Adipose tissue (tissue), 3 donors: ENCODE data around the gene RPL18A. TPM values are rescaled to one million over a fixed set of nuclear protein-coding genes. Genes with fewer than 3 reads are reported as not detected.

ENCODE experiments used
- H3K27ac ChIP-seq: one replicate; pipeline ENCODE4 v1.5.1; 2013; ENCODE audit warnings: low read depth, low read length
- WGBS, 3 donors: extraction: QIAGEN DNeasy Blood & Tissue Kit; methylation state at CpG; one replicate each; pipeline ENCODE4 v1.1.7; 2013; 5-methylcytosine and 5-hydroxymethylcytosine counted together
- polyA plus RNA-seq, 3 donors: library from polyadenylated mRNA; stranded (reverse); fragments of 200-250 nt; gene quantifications; one replicate each; pipeline ENCODE4 v1.2.3, GENCODE V29; 2013
- donor health status: healthy with polysubstance abuse.
- donor health status: Bipolar disorder and iron deficiency.
- donor health status: healthy.

RPL18A gene
- polyA plus RNA-seq, 3 donors = 2,749 to 3,693 (median 2,955) TPM

GRCh38 chr19:17862711-17863519, 3.2 kb downstream of the RPL18A start:
- no peak overlapping the region for H3K27ac ChIP-seq
- 81 to 90% (median 88%) methylated on average over 24 to 31 of the region's 31 CpGs for WGBS, 3 donors

DNA sequence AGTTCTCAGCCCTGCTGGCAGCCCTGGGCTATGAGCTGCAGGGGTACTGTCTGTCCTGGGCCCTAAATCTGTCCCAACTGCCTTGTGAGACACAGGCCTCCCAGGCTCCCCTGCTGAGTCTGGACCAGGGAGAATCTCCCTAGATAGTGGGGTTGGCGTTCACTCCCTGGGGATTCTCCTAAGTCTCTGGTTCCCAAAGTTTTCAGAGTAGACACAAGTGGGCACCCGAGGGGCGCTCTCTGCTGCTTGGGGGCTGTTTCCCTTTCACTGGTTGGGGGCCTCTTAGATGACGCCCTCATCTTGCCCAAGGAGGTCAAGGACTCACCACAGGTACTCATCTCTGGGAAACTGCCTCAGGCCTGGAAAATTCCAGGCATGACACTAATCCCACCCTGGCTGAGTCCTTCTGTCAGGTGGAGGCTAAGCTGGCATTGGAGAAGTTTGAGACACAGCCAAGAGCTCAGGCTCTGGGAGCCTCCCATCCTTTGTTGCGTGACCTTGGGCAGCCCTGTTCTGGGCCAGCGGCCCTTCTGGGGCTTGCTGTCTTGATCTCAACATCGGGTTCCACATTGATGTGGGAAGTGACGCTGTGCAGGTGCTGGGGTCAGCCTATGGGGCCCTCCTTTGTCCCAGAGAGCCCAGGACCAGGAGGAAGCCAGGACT, 3.9 kb downstream of the RPL18A start:
- no peak overlapping the region for H3K27ac ChIP-seq

GRCh38 chr19:17865364-17866311, 5.9 kb downstream of the RPL18A start:
- H3K27ac ChIP-seq = no peak overlapping the region

More for the DNA sequence above, 3.9 kb downstream of the RPL18A start:
- 70 to 83% (median 79%) methylated on average over 8 of the region's 8 CpGs for WGBS, 3 donors

DNA sequence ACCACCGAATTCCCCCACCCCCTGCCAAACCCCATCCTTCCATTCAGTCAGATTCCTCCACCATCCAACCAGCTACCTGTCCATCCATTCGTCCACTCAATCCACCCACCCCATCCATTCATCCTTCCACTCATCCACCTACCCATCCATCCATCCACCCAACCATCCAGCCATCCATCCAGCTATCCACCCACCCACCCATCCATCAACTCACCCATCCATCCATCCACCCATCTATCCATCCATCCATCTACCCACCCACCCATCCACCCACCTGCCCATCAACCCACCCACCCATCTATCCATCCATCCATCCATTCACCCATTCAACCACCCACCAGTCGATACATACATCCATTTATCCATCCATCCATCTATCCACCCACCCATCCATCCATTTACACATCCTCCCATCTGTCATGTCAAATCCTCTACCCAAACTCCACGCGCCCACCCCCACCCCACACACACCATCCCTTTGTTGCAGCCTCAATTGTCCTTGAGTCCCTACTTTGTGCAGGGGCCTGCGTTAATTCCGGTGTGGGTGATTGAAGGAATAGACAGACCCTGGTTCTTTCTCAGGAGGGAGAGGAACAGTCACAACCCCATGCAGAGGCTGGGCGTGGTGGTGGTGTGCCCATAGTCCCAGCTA, 6.7 kb downstream of the RPL18A start:
- 85 to 90% (median 86%) methylated on average over 8 of the region's 8 CpGs for WGBS, 3 donors
- no peak overlapping the region for H3K27ac ChIP-seq

More at GRCh38 chr19:17865364-17866311, 5.9 kb downstream of the RPL18A start:
- WGBS, 3 donors = 66 to 76% (median 67%) methylated on average over 13 of the region's 13 CpGs

- WGBS, 3 donors = 58 to 77% (median 66%) methylated on average over 11 of the region's 11 CpGs
- H3K27ac ChIP-seq = no peak overlapping the region
Observed at GRCh38 chr19:17866964-17867486, 7.3 kb downstream of the RPL18A start.

- H3K27ac ChIP-seq = no peak overlapping the region
- 50 to 73% (median 68%) methylated on average over 6 of the region's 6 CpGs for WGBS, 3 donors
Observed at GRCh38 chr19:17868669-17869068, 9.0 kb downstream of the RPL18A start.

GRCh38 chr19:17869114-17869608, 9.5 kb downstream of the RPL18A start:
- WGBS, 3 donors = 36 to 63% (median 59%) methylated on average over 11 of the region's 11 CpGs

GRCh38 chr19:17871032-17871877, 11.5 kb downstream of the RPL18A start:
- H3K27ac ChIP-seq = no peak overlapping the region
- WGBS, 3 donors = 55 to 63% (median 60%) methylated on average over 10 of the region's 10 CpGs

More at GRCh38 chr19:17869114-17869608, 9.5 kb downstream of the RPL18A start:
- no peak overlapping the region for H3K27ac ChIP-seq

DNA sequence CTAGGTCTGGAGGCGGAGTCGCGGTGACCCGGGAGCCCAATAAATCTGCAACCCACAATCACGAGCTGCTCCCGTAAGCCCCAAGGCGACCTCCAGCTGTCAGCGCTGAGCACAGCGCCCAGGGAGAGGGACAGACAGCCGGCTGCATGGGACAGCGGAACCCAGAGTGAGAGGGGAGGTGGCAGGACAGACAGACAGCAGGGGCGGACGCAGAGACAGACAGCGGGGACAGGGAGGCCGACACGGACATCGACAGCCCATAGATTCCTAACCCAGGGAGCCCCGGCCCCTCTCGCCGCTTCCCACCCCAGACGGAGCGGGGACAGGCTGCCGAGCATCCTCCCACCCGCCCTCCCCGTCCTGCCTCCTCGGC, 12.2 kb downstream of the RPL18A start, which contains the start of gene SLC5A5:
SLC5A5 (plus strand) TSS at position 68 of the 373 bp plus-strand sequence. CDS start 375 bp downstream, outside the sequence.
- WGBS, 3 donors = 2 to 3% (median 2%) methylated on average over 22 to 26 of the region's 26 CpGs

DNA sequence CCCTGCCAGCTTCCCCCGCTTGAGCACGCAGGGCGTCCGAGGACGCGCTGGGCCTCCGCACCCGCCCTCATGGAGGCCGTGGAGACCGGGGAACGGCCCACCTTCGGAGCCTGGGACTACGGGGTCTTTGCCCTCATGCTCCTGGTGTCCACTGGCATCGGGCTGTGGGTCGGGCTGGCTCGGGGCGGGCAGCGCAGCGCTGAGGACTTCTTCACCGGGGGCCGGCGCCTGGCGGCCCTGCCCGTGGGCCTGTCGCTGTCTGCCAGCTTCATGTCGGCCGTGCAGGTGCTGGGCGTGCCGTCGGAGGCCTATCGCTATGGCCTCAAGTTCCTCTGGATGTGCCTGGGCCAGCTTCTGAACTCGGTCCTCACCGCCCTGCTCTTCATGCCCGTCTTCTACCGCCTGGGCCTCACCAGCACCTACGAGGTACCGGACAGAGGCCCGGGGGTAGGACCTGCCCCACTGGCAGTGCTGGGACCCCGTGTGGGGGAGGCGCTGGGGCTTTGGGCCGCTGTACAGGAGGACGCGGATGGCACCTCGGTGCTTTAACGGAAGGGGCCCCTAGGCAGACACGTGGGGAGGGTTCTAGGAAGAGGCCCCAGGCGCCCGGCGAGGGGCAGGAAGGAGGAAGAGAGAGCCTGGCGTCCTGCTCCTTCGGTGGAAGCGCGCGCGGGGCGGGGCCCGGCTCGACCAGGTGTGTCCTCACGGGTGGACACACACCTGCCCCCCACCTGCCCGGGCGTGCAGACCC, 12.7 kb downstream of the RPL18A start:
- H3K27ac ChIP-seq = no peak overlapping the region
- whole genome bisulfite sequencing, 3 donors = 4 to 8% (median 4%) methylated on average over 49 to 61 of the region's 61 CpGs

More for the DNA sequence above, 12.2 kb downstream of the RPL18A start, which contains the start of gene SLC5A5:
- no peak within 1 kb of the TSS for H3K27ac ChIP-seq

- no peak overlapping the region for H3K27ac ChIP-seq
- 7 to 11% (median 9%) methylated on average over 57 to 63 of the region's 63 CpGs for WGBS, 3 donors
Observed at GRCh38 chr19:17873786-17874757, 14.4 kb downstream of the RPL18A start.

DNA sequence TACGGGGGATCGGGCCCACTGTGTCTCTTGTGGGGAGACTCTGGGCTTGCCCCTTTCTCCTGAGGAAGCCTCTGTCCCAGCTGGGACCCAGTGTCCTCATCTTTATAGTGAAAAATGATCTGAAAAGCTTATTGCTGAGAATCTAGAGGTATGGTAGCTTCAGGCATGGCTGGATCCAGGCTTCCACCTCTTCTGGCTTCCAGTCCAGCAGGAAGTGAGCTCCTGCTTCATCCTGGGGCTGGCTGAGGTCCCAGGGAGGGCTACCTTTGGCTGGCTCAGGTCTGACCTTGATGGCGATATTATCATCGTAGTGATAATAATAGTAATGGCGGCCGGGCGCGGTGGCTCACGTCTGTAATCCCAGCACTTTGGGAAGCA, 15.0 kb downstream of the RPL18A start:
- 78 to 86% (median 85%) methylated on average over 9 of the region's 9 CpGs for WGBS, 3 donors
- no peak overlapping the region for H3K27ac ChIP-seq

DNA sequence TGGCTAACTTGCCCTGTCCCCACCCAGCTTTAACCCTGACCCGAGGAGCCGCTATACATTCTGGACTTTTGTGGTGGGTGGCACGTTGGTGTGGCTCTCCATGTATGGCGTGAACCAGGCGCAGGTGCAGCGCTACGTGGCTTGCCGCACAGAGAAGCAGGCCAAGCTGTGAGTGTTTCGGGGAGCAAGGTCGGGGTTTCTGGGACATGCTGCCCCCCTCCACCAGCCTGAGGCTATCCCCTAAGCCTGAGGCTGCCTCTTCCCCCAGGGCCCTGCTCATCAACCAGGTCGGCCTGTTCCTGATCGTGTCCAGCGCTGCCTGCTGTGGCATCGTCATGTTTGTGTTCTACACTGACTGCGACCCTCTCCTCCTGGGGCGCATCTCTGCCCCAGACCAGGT, 18.0 kb downstream of the RPL18A start:
- H3K27ac ChIP-seq = no peak overlapping the region
- 86 to 93% (median 86%) methylated on average over 16 of the region's 16 CpGs for WGBS, 3 donors

DNA sequence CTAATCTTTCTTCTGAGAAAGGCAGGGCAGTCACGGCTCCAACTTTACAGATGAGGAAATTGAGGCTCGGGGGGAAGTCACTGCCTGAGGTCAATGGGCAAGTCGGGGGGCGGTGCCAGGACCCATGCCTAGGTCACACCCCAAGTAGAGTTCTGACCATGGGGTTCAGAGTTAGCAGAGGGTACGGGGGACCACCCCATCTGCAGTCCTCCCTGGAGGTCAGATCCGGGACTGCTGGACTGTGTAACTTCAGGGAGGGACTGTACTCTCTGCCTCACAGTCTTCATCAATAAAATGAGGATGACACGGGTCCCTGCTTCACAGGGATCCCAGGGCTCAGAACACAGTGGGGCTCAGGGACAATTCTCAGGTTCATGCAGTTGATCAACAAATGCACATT, 19.8 kb downstream of the RPL18A start:
- 68 to 74% (median 68%) methylated on average over 7 of the region's 7 CpGs for WGBS, 3 donors

GRCh38 chr19:17881701-17882100, 22.0 kb downstream of the RPL18A start:
- WGBS, 3 donors = 59 to 80% (median 80%) methylated on average over 7 of the region's 7 CpGs
- H3K27ac ChIP-seq = no peak overlapping the region

More for the DNA sequence above, 19.8 kb downstream of the RPL18A start:
- H3K27ac ChIP-seq = no peak overlapping the region
